SK-N-SH (cell line): ENCODE results near the gene ARPC5L. TPM values are rescaled to one million over a fixed set of nuclear protein-coding genes. Genes with fewer than 3 reads are reported as not detected.

Experiments used
- CTCF ChIA-PET: fragments of 300-600, 350-600 bp; formaldehyde crosslinking; extraction: SDS; loops from one replicate; lab custom pipeline; 2021; lab: Yijun Ruan, JAX
- POLR2A ChIA-PET: fragments of 350-600 bp; sonication (Branson Sonifier 250); formaldehyde crosslinking; extraction: SDS; loops from one replicate; lab custom pipeline; 2020; ENCODE audit warnings: antibody characterized with exemption, inconsistent platforms; lab: Yijun Ruan, JAX
- DNase-seq: peaks from one replicate; pipeline ENCODE4 v3.0.0; 2012
- H2AFZ ChIP-seq: fragments of 200-600 bp; sonication (generic); 2 replicates; pipeline ENCODE4 v1.8.1; 2016; ENCODE audit warnings: antibody characterized with exemption, mild to moderate bottlenecking, low read depth
- H3F3A ChIP-seq: fragments of 200-600 bp; sonication (generic); replicated peaks from 2 replicates; pipeline ENCODE3; 2016; ENCODE audit warnings: antibody characterized with exemption, mild to moderate bottlenecking; ENCODE audit not compliant: insufficient read depth
- H3K27ac ChIP-seq, 2 experiments: fragments of 200-500 bp in 1 of 2; fragments of 200-600 bp in 1 of 2; sonication (Bioruptor generic) in 1 of 2; sonication (generic), shearing (Covaris generic) in 1 of 2; 2 replicates each; pipeline versions ENCODE4 v1.5.1 to v1.6.1; 2014 to 2016; ENCODE audit warnings: low read depth in 2 of 2, inconsistent platforms in 1 of 2, low read length in 1 of 2, mild to moderate bottlenecking in 1 of 2, mixed read lengths in 1 of 2
- H3K27me3 ChIP-seq: fragments of 200-600 bp; sonication (generic), shearing (Covaris generic); 2 replicates; pipeline ENCODE4 v1.6.1; 2016; ENCODE audit warnings: mixed run types; ENCODE audit not compliant: insufficient read depth
- H3K36me3 ChIP-seq, 2 experiments: fragments of 200-500 bp in 1 of 2; fragments of 200-600 bp in 1 of 2; sonication (Bioruptor generic) in 1 of 2; sonication (generic) in 1 of 2; replicated peaks in 1 of 2; 2 replicates each; pipeline versions ENCODE3 to v1.5.1; 2014 to 2016; ENCODE audit warnings: low read length in 1 of 2, mild to moderate bottlenecking in 1 of 2; ENCODE audit not compliant: insufficient read depth in 2 of 2, control insufficient read depth in 1 of 2
- H3K4me1 ChIP-seq, 2 experiments: fragments of 200-500 bp in 1 of 2; fragments of 200-600 bp in 1 of 2; sonication (Bioruptor generic) in 1 of 2; sonication (generic), shearing (Covaris generic) in 1 of 2; 2 replicates each; pipeline versions ENCODE4 v1.5.1 to v1.6.1; 2014 to 2016; ENCODE audit warnings: low read depth in 1 of 2, low read length in 1 of 2, mixed run types in 1 of 2; ENCODE audit not compliant: insufficient read depth in 2 of 2, control insufficient read depth in 1 of 2
- H3K4me2 ChIP-seq: fragments of 200-600 bp; sonication (generic), shearing (Covaris generic); 2 replicates; pipeline ENCODE4 v1.6.1; 2017; ENCODE audit warnings: mixed run types
- H3K4me3 ChIP-seq, 2 experiments: fragments of 200-500 bp in 1 of 2; fragments of 200-600 bp in 1 of 2; sonication (Bioruptor generic) in 1 of 2; sonication (generic), shearing (Covaris generic) in 1 of 2; 2 replicates each; pipeline versions ENCODE4 v1.5.1 to v1.8.1; 2014 to 2016; ENCODE audit warnings: low read depth in 2 of 2, inconsistent platforms in 1 of 2, low read length in 1 of 2, mild to moderate bottlenecking in 1 of 2, mixed read lengths in 1 of 2, moderate library complexity in 1 of 2
- H3K79me2 ChIP-seq: fragments of 200-600 bp; sonication (generic); 2 replicates; pipeline ENCODE4 v1.8.1; 2017; ENCODE audit warnings: mild to moderate bottlenecking; ENCODE audit not compliant: insufficient read depth
- H3K9ac ChIP-seq: fragments of 200-600 bp; sonication (generic); 2 replicates; pipeline ENCODE4 v1.6.1; 2017; ENCODE audit warnings: mixed run types
- H3K9me2 ChIP-seq: fragments of 200-600 bp; sonication (generic); 2 replicates; pipeline ENCODE4 v1.6.1; 2017; ENCODE audit warnings: mixed run types
- H3K9me3 ChIP-seq: fragments of 200-600 bp; sonication (generic); 2 replicates; pipeline ENCODE4 v1.6.1; 2017; ENCODE audit warnings: mixed run types, mild to moderate bottlenecking, moderate library complexity
- H4K20me1 ChIP-seq: fragments of 200-600 bp; sonication (generic); 2 replicates; pipeline ENCODE4 v1.6.1; 2017; ENCODE audit warnings: mild to moderate bottlenecking, mixed run types; ENCODE audit not compliant: insufficient read depth
- ELF1 ChIP-seq: IDR thresholded peaks from 2 replicates; pipeline ENCODE4 v1.4.0; 2012
- FOSL2 ChIP-seq: IDR thresholded peaks from 2 replicates; pipeline ENCODE4 v1.4.0; 2012; ENCODE audit warnings: low read depth, mild to moderate bottlenecking, moderate library complexity, borderline replicate concordance
- FOXJ3 ChIP-seq: sonication (generic); formaldehyde crosslinking; IDR thresholded peaks from 2 replicates; pipeline ENCODE4 v1.5.1; 2020; ENCODE audit warnings: mild to moderate bottlenecking, missing genetic modification reagents
- MEF2A ChIP-seq: IDR thresholded peaks from 2 replicates; pipeline ENCODE4 v1.4.0; 2012; ENCODE audit warnings: low read depth, borderline replicate concordance
- NFIC ChIP-seq: IDR thresholded peaks from 2 replicates; pipeline ENCODE4 v1.4.0; 2012; ENCODE audit warnings: borderline replicate concordance
- POLR2AphosphoS5 ChIP-seq: IDR thresholded peaks from 2 replicates; pipeline ENCODE4 v1.6.1; 2012; ENCODE audit warnings: low read depth, low read length
- RXRA ChIP-seq: IDR thresholded peaks from 2 replicates; pipeline ENCODE4 v1.4.0; 2012; ENCODE audit warnings: low read depth, mild to moderate bottlenecking, borderline replicate concordance
- TAF1 ChIP-seq: IDR thresholded peaks from 2 replicates; pipeline ENCODE4 v1.6.1; 2012; ENCODE audit warnings: low read depth, mild to moderate bottlenecking, low read length, moderate library complexity, borderline replicate concordance
- WGBS: methylation state at CpG from one replicate; pipeline ENCODE4 v1.1.6; 2017; ENCODE audit warnings: low lambda C conversion rate; 5-methylcytosine and 5-hydroxymethylcytosine counted together
- polyA plus RNA-seq, 3 experiments: library from polyadenylated mRNA; depleted of rRNA; stranded (reverse); fragments of >200 nt; gene quantifications; 2 replicates each; pipeline ENCODE4 v1.2.3, GENCODE V29; 2012
- TF ChIP-seq, protein P1 (sequence below): fragments of 150-350 bp; IDR thresholded peaks from 2 replicates; pipeline ENCODE4 v1.6.1; 2016; ENCODE audit warnings: mild to moderate bottlenecking, low read depth, low read length
- TF ChIP-seq, protein P2 (sequence below): IDR thresholded peaks from 2 replicates; pipeline ENCODE4; 2012
- TF ChIP-seq, protein P3 (sequence below): fragments of 150-350 bp; IDR thresholded peaks from 2 replicates; pipeline ENCODE4 v1.6.1; 2017; ENCODE audit warnings: antibody characterized with exemption, low read length, low read depth, borderline replicate concordance
- TF ChIP-seq, protein P4 (sequence below): IDR thresholded peaks from 2 replicates; pipeline ENCODE4 v1.4.0; 2012; ENCODE audit warnings: low read depth
- TF ChIP-seq, protein P5 (sequence below): fragments of 200-600 bp; sonication (generic); IDR thresholded peaks from 2 replicates; pipeline ENCODE4 v1.6.1; 2017; ENCODE audit warnings: antibody characterized with exemption, mild to moderate bottlenecking, moderate library complexity
- TF ChIP-seq, protein P6 (sequence below): IDR thresholded peaks from 2 replicates; pipeline ENCODE4 v1.4.0; 2012; ENCODE audit warnings: low read depth, borderline replicate concordance

ARPC5L gene
- polyA plus RNA-seq, 1 of the 3 experiments (the other 2 are of a cell fraction) = 73.1 TPM

DNA sequence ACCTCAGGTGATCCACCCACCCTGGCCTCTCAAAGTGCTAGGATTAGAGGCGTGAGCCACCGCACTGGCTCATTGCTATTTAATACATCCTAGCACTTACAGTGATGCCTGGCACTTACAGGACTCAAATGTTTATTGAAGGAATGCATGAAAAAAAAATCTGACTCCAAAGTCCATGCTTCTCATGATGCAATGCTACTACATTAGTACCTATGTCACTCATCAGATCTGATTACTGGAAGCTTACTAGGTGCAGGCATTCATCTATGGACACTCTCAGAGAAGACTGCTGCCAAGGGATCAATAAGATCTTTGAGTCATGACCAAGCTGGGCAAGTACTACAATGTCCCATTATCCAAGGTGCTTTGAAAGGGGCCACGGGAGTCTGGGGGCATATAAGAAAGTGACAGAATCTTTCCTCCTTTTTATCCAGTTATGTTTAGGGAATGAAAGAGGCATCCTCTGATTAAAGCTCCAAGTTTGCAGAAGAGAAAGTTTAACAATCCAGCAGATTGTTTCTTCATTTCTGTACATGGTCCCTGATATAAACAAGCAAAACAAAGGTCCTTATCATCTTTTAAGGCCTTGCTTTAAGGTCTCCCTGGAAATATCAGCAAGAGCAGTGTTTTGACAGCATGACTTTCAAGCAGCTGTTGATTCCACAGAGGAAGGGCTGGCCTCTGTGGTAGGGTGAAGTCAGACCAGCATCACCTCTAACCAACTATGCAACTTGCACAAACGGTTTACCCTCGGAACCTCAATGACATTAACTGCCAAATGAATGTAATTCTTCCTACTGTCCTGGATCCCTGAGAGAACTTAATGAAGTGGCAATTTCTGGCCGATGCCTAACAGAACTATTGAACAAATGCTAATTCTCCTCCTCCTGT lies 35.9 kb downstream of the ARPC5L start:
- DNase-seq = no peak
- H3F3A ChIP-seq = peaks cover 10% of the 10 kb centered on the region
- no peak overlapping the region for H3K27ac ChIP-seq
- 92% methylated on average over 5 of the region's 6 CpGs for WGBS
- POLR2A ChIA-PET = no interaction called here
- H3K4me3 ChIP-seq = no peak overlapping the region
- H2AFZ ChIP-seq = no peak overlapping the region
- no peak overlapping the region for H3K4me2 ChIP-seq
- no peaks in the 10 kb centered on the region for H4K20me1 ChIP-seq
- peaks cover 32 to 37% of the 10 kb centered on the region in 2 experiments for H3K36me3 ChIP-seq
- no peaks in the 10 kb centered on the region for H3K9me3 ChIP-seq
- TF ChIP-seq NFIC = no peak
- TF ChIP-seq MEF2A = no peak
- TF ChIP-seq, protein P1, sequence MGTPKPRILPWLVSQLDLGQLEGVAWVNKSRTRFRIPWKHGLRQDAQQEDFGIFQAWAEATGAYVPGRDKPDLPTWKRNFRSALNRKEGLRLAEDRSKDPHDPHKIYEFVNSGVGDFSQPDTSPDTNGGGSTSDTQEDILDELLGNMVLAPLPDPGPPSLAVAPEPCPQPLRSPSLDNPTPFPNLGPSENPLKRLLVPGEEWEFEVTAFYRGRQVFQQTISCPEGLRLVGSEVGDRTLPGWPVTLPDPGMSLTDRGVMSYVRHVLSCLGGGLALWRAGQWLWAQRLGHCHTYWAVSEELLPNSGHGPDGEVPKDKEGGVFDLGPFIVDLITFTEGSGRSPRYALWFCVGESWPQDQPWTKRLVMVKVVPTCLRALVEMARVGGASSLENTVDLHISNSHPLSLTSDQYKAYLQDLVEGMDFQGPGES = no peak
- TF ChIP-seq ELF1 = no peak
- TF ChIP-seq, protein P2, sequence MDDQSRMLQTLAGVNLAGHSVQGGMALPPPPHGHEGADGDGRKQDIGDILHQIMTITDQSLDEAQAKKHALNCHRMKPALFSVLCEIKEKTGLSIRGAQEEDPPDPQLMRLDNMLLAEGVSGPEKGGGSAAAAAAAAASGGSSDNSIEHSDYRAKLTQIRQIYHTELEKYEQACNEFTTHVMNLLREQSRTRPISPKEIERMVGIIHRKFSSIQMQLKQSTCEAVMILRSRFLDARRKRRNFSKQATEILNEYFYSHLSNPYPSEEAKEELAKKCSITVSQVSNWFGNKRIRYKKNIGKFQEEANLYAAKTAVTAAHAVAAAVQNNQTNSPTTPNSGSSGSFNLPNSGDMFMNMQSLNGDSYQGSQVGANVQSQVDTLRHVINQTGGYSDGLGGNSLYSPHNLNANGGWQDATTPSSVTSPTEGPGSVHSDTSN = no peak
- TF ChIP-seq POLR2AphosphoS5 = no peak
- TF ChIP-seq, protein P3, sequence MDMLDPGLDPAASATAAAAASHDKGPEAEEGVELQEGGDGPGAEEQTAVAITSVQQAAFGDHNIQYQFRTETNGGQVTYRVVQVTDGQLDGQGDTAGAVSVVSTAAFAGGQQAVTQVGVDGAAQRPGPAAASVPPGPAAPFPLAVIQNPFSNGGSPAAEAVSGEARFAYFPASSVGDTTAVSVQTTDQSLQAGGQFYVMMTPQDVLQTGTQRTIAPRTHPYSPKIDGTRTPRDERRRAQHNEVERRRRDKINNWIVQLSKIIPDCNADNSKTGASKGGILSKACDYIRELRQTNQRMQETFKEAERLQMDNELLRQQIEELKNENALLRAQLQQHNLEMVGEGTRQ = no peak
- TF ChIP-seq, protein P4, sequence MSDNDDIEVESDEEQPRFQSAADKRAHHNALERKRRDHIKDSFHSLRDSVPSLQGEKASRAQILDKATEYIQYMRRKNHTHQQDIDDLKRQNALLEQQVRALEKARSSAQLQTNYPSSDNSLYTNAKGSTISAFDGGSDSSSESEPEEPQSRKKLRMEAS = no peak
- no peak for TF ChIP-seq FOXJ3 (CRISPR knock-in tag)
- TF ChIP-seq, protein P5, sequence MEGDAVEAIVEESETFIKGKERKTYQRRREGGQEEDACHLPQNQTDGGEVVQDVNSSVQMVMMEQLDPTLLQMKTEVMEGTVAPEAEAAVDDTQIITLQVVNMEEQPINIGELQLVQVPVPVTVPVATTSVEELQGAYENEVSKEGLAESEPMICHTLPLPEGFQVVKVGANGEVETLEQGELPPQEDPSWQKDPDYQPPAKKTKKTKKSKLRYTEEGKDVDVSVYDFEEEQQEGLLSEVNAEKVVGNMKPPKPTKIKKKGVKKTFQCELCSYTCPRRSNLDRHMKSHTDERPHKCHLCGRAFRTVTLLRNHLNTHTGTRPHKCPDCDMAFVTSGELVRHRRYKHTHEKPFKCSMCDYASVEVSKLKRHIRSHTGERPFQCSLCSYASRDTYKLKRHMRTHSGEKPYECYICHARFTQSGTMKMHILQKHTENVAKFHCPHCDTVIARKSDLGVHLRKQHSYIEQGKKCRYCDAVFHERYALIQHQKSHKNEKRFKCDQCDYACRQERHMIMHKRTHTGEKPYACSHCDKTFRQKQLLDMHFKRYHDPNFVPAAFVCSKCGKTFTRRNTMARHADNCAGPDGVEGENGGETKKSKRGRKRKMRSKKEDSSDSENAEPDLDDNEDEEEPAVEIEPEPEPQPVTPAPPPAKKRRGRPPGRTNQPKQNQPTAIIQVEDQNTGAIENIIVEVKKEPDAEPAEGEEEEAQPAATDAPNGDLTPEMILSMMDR = no peak
- TF ChIP-seq, protein P6, sequence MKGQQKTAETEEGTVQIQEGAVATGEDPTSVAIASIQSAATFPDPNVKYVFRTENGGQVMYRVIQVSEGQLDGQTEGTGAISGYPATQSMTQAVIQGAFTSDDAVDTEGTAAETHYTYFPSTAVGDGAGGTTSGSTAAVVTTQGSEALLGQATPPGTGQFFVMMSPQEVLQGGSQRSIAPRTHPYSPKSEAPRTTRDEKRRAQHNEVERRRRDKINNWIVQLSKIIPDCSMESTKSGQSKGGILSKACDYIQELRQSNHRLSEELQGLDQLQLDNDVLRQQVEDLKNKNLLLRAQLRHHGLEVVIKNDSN = no peak
- no peak for TF ChIP-seq FOSL2
- TF ChIP-seq RXRA = no peak
- no peak for TF ChIP-seq TAF1
- H3K9me2 ChIP-seq = no peaks in the 10 kb centered on the region
- H3K9ac ChIP-seq = no peak overlapping the region
- no peaks in the 10 kb centered on the region; the same call in 1 of the 2 replicates for H3K79me2 ChIP-seq
- CTCF ChIA-PET = interaction anchor here (1.2 to 1.7 kb wide), 2 partner anchors 14 to 44 kb away, joined by 3 to 4 read pairs; partner anchors contain the start of gene WDR38
- no peaks in the 10 kb centered on the region for H3K4me1 ChIP-seq
- no peaks in the 10 kb centered on the region for H3K27me3 ChIP-seq
